ENCODE results near the gene SFRP4.
A peak's percentile ranks its signal among the peaks of the same experiment; 100 is the strongest.

Gene SFRP4

GRCh38 chr7:37912756-37913155 is 3.9 kb downstream of the SFRP4 start:
- Histone ChIP-seq H3K36me3 (ENCODE audit: insufficient read depth, low read length) (no peaks in the 10 kb centered on the region), H3F3A (ENCODE audit: low read depth) (no peaks in the 10 kb centered on the region), H3K4me2 (ENCODE audit: low read depth, low read length, poor library complexity, severe bottlenecking) (no peak overlapping the region), H2AFZ (ENCODE audit: low read length) (peak overlapping the region; percentile 86), H3K27me3 (ENCODE audit: insufficient read depth, low read length, poor library complexity, severe bottlenecking) (no peaks in the 10 kb centered on the region), H3K9me3 (ENCODE audit: insufficient read depth, low read depth, low read length) (no peaks in the 10 kb centered on the region), H4K20me1 (ENCODE audit: insufficient read depth, low read length, poor library complexity, severe bottlenecking) (no peaks in the 10 kb centered on the region), H3K4me3 (ENCODE audit: low read length, poor library complexity, severe bottlenecking) (no peak overlapping the region), H3K9me2 (replicated peaks; ENCODE audit: low read depth, low read length) (no peaks in the 10 kb centered on the region), H3K79me2 (ENCODE audit: insufficient read depth, low read length) (no peaks in the 10 kb centered on the region), H3K9ac (ENCODE audit: low read depth, low read length, poor library complexity, severe bottlenecking) (no peak overlapping the region), H3K4me1 (ENCODE audit: insufficient read depth, low read length, poor library complexity, severe bottlenecking) (peaks cover 12% of the 10 kb centered on the region)
- TF ChIP-seq CTCF (conservative IDR thresholded peaks at IDR 0.05; ENCODE audit: low read length) = no peak
- TF ChIP-seq EZH2phosphoT487 (IDR thresholded peaks at IDR 0.05; ENCODE audit: borderline replicate concordance) = no peak

DNA sequence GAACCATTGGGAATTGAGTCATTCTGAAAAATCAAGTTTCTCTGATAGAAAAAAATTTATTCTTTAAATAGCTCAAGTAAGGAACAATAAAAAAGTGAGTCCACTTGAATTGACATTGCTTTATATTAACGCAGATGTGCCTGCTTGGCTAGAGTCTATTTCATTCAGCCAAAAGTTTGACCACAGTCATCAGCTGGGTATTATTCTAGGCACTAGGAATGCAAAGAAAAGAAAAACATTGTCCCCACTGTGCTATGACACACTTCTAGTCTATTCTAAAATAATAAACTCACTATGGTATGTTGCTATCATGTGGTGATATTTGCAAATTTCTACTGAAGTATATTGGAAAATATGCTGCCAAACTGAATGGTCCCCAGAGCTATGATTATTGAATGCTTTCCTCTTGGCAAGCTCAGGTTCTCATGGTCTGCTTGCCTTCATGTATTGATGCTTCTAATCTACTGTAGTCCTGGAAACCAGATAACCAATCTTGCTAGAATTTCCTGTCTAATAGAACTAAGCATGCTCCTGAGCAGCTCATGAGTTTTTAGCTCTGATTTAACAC is 8.3 kb downstream of the SFRP4 start:
- H3K9ac ChIP-seq (ENCODE audit: low read depth, low read length, poor library complexity, severe bottlenecking) = no peak overlapping the region
- H4K20me1 ChIP-seq (ENCODE audit: insufficient read depth, low read length, poor library complexity, severe bottlenecking) = no peaks in the 10 kb centered on the region
- no peak overlapping the region for H2AFZ ChIP-seq (ENCODE audit: low read length)
- no peaks in the 10 kb centered on the region for H3F3A ChIP-seq (ENCODE audit: low read depth)
- no peaks in the 10 kb centered on the region for H3K27me3 ChIP-seq (ENCODE audit: insufficient read depth, low read length, poor library complexity, severe bottlenecking)
- H3K9me3 ChIP-seq (ENCODE audit: insufficient read depth, low read depth, low read length) = no peaks in the 10 kb centered on the region
- no peak overlapping the region for H3K4me2 ChIP-seq (ENCODE audit: low read depth, low read length, poor library complexity, severe bottlenecking)
- no peaks in the 10 kb centered on the region for H3K36me3 ChIP-seq (ENCODE audit: insufficient read depth, low read length)
- no peaks in the 10 kb centered on the region for H3K79me2 ChIP-seq (ENCODE audit: insufficient read depth, low read length)
- no peaks in the 10 kb centered on the region for H3K9me2 ChIP-seq (replicated peaks; ENCODE audit: low read depth, low read length)
- no peak for TF ChIP-seq EZH2phosphoT487 (IDR thresholded peaks at IDR 0.05; ENCODE audit: borderline replicate concordance)
- TF ChIP-seq CTCF (conservative IDR thresholded peaks at IDR 0.05; ENCODE audit: low read length) = no peak
- no peak overlapping the region for H3K4me3 ChIP-seq (ENCODE audit: low read length, poor library complexity, severe bottlenecking)
- peaks cover 8% of the 10 kb centered on the region for H3K4me1 ChIP-seq (ENCODE audit: insufficient read depth, low read length, poor library complexity, severe bottlenecking)

DNA sequence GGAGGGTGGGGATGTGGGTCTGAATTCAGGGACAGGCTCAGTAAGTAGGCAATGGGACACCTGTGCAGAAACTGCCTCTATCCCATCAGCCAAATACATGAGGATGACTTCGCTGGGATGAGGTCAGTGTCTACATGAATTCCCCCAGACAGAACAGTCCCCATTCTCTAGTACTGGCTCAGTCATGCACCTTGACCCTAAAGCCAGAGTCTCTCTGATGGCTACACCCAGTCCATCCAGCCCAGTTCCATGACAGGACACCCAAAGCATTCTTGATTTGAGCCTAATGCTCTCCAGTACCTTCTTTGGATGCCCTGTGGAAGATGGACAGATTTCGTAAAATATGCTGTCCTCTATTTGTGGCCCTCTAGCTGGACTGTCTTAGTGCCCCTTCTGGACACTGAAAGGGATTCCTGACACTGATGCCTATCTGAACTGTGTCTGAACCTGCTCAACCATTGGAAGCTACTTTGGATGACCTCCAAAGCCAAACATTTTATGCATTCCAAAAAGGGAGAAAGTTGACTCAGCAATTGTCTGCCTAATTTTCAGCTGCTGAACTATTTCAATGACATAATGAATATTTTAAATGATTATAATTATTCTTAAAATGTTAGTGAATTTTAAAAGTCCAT is 14.6 kb downstream of the SFRP4 start:
- no peaks in the 10 kb centered on the region for H3K4me1 ChIP-seq (ENCODE audit: insufficient read depth, low read length, poor library complexity, severe bottlenecking)
- no peak overlapping the region for H3K4me3 ChIP-seq (ENCODE audit: low read length, poor library complexity, severe bottlenecking)
- no peaks in the 10 kb centered on the region for H3K27me3 ChIP-seq (ENCODE audit: insufficient read depth, low read length, poor library complexity, severe bottlenecking)
- no peaks in the 10 kb centered on the region for H3K36me3 ChIP-seq (ENCODE audit: insufficient read depth, low read length)
- TF ChIP-seq EZH2phosphoT487 (IDR thresholded peaks at IDR 0.05; ENCODE audit: borderline replicate concordance) (no peak), CTCF (conservative IDR thresholded peaks at IDR 0.05; ENCODE audit: low read length) (no peak)
- H3K9me2 ChIP-seq (replicated peaks; ENCODE audit: low read depth, low read length) = no peaks in the 10 kb centered on the region
- H3K9ac ChIP-seq (ENCODE audit: low read depth, low read length, poor library complexity, severe bottlenecking) = no peak overlapping the region
- no peak overlapping the region for H3K4me2 ChIP-seq (ENCODE audit: low read depth, low read length, poor library complexity, severe bottlenecking)
- H2AFZ ChIP-seq (ENCODE audit: low read length) = 0 out of 2 replicates have a peak overlapping the region, but pooled peaks have one; percentile 29
- H3K79me2 ChIP-seq (ENCODE audit: insufficient read depth, low read length) = no peaks in the 10 kb centered on the region
- H3K9me3 ChIP-seq (ENCODE audit: insufficient read depth, low read depth, low read length) = no peaks in the 10 kb centered on the region
- H4K20me1 ChIP-seq (ENCODE audit: insufficient read depth, low read length, poor library complexity, severe bottlenecking) = no peaks in the 10 kb centered on the region
- H3F3A ChIP-seq (ENCODE audit: low read depth) = no peaks in the 10 kb centered on the region

All from Loucy (cell line).